IgD-negative memory B cell (primary cell): Measurements from ENCODE around the gene FOXO6. TPM values are rescaled to one million over a fixed set of nuclear protein-coding genes. Genes with fewer than 3 reads are reported as not detected.
A peak's percentile ranks its signal among the peaks of the same experiment; 100 is the strongest.

ENCODE experiments used
- H3K27ac Mint-ChIP-seq, 3 donors: one replicate each; pipeline ENCODE4 v1.8.0; 2020 to 2022; ENCODE audit warnings: mild to moderate bottlenecking in 3 of 3, mixed read lengths in 3 of 3, moderate library complexity in 1 of 3
- H3K27me3 Mint-ChIP-seq: one replicate; pipeline ENCODE4 v1.8.0; 2021; ENCODE audit warnings: mixed read lengths
- H3K36me3 Mint-ChIP-seq: one replicate; pipeline ENCODE4 v1.8.0; 2020; ENCODE audit warnings: mild to moderate bottlenecking, mixed read lengths
- H3K4me1 Mint-ChIP-seq, 3 donors: one replicate each; pipeline ENCODE4 v1.8.0; 2020 to 2022; ENCODE audit warnings: mixed read lengths in 3 of 3, mild to moderate bottlenecking in 1 of 3
- H3K4me3 Mint-ChIP-seq, 4 donors: one replicate each; pipeline ENCODE4 v1.8.0; 2020 to 2022; ENCODE audit warnings: mild to moderate bottlenecking in 4 of 4, mixed read lengths in 4 of 4, moderate library complexity in 3 of 4
- H3K9me3 Mint-ChIP-seq, 3 donors: one replicate each; pipeline ENCODE4 v1.8.0; 2020 to 2021; ENCODE audit warnings: mixed read lengths in 3 of 3, mild to moderate bottlenecking in 1 of 3
- polyA plus RNA-seq: library from polyadenylated mRNA; unstranded; fragments of 300-500 nt; fragmentation: Illumina TruSeq; gene quantifications from one replicate; pipeline ENCODE4 v1.2.3, GENCODE V29; 2021

FOXO6 gene
- polyA plus RNA-seq, 1 donor from 2014 or later = not detected

GRCh38 chr1:41355761-41356160, 5.5 kb upstream of the FOXO6 start:
- Mint-ChIP-seq H3K27me3 (peaks cover 15% of the 10 kb centered on the region), H3K36me3 (no peaks in the 10 kb centered on the region), H3K4me1 (peaks cover 0 to 2% (median 2%) of the 10 kb centered on the region in 3 donors), H3K9me3 (no peaks in the 10 kb centered on the region), H3K4me3 (no peak overlapping the region), H3K27ac (no peak overlapping the region)

- Mint-ChIP-seq H3K27ac (no peak overlapping the region), H3K27me3 (peaks cover 13% of the 10 kb centered on the region), H3K4me3 (no peak overlapping the region), H3K36me3 (no peaks in the 10 kb centered on the region), H3K9me3 (no peaks in the 10 kb centered on the region), H3K4me1 (peaks cover 0 to 2% (median 2%) of the 10 kb centered on the region in 3 donors)
Observed at GRCh38 chr1:41356752-41357151, 4.5 kb upstream of the FOXO6 start.

- Mint-ChIP-seq H3K27me3 (peaks cover 12% of the 10 kb centered on the region), H3K4me3 (peak overlapping the region in 1 of 4 donors; percentile 18), H3K27ac (no peak overlapping the region)
Observed at GRCh38 chr1:41357451-41358101, 3.7 kb upstream of the FOXO6 start.

GRCh38 chr1:41358131-41359021, 2.9 kb upstream of the FOXO6 start:
- Mint-ChIP-seq H3K9me3 (no peaks in the 10 kb centered on the region), H3K4me1 (peaks cover 0 to 2% (median 2%) of the 10 kb centered on the region in 3 donors), H3K27ac (no peak overlapping the region), H3K27me3 (peaks cover 20% of the 10 kb centered on the region), H3K4me3 (peak overlapping the region in 2 of 4 donors; percentile 18 to 48), H3K36me3 (no peaks in the 10 kb centered on the region)

More at GRCh38 chr1:41357451-41358101, 3.7 kb upstream of the FOXO6 start:
- H3K9me3 Mint-ChIP-seq = no peaks in the 10 kb centered on the region
- no peaks in the 10 kb centered on the region for H3K36me3 Mint-ChIP-seq
- peaks cover 0 to 2% (median 2%) of the 10 kb centered on the region in 3 donors for H3K4me1 Mint-ChIP-seq

GRCh38 chr1:41359211-41360073, 1.8 kb upstream of the FOXO6 start:
- peaks cover 22% of the 10 kb centered on the region for H3K27me3 Mint-ChIP-seq
- no peaks in the 10 kb centered on the region for H3K36me3 Mint-ChIP-seq
- H3K4me3 Mint-ChIP-seq = peak overlapping the region in 3 of 4 donors; percentile 35 to 77 (median 73)
- peak overlapping the region; percentile 71 to 92 (median 78) for H3K27ac Mint-ChIP-seq
- peaks cover 0 to 2% (median 2%) of the 10 kb centered on the region in 3 donors for H3K4me1 Mint-ChIP-seq
- H3K9me3 Mint-ChIP-seq = no peaks in the 10 kb centered on the region

GRCh38 chr1:41360074-41360785, 1.0 kb upstream of the FOXO6 start:
- peaks cover 0 to 4% (median 3%) of the 10 kb centered on the region in 3 donors for H3K4me1 Mint-ChIP-seq
- no peaks in the 10 kb centered on the region for H3K9me3 Mint-ChIP-seq
- H3K27ac Mint-ChIP-seq = peak overlapping the region; percentile 78 to 92 (median 87)
- H3K36me3 Mint-ChIP-seq = no peaks in the 10 kb centered on the region
- peaks cover 27% of the 10 kb centered on the region for H3K27me3 Mint-ChIP-seq
- H3K4me3 Mint-ChIP-seq = peak overlapping the region; percentile 73 to 91 (median 78)

GRCh38 chr1:41361495-41362356, 492 bp downstream of the FOXO6 start:
- H3K27me3 Mint-ChIP-seq = peaks cover 32% of the 10 kb centered on the region
- H3K36me3 Mint-ChIP-seq = no peaks in the 10 kb centered on the region
- H3K27ac Mint-ChIP-seq = peak overlapping the region in 1 of 3 donors; percentile 11
- H3K4me1 Mint-ChIP-seq = peaks cover 0 to 4% (median 4%) of the 10 kb centered on the region in 3 donors
- no peaks in the 10 kb centered on the region for H3K9me3 Mint-ChIP-seq
- H3K4me3 Mint-ChIP-seq = peak overlapping the region; percentile 58 to 89 (median 74)

- H3K27me3 Mint-ChIP-seq = peaks cover 37% of the 10 kb centered on the region
Observed at GRCh38 chr1:41362357-41362721, 1.1 kb downstream of the FOXO6 start.

GRCh38 chr1:41362749-41363590, 1.7 kb downstream of the FOXO6 start:
- Mint-ChIP-seq H3K27ac (peak overlapping the region in 1 of 3 donors; percentile 11), H3K9me3 (no peaks in the 10 kb centered on the region), H3K4me3 (peak overlapping the region; percentile 58 to 89 (median 78)), H3K36me3 (peaks cover 2% of the 10 kb centered on the region), H3K4me1 (peaks cover 0 to 6% (median 4%) of the 10 kb centered on the region in 3 donors), H3K27me3 (peaks cover 40% of the 10 kb centered on the region)

More at GRCh38 chr1:41362357-41362721, 1.1 kb downstream of the FOXO6 start:
- Mint-ChIP-seq H3K4me3 (peak overlapping the region; percentile 58 to 89 (median 78)), H3K27ac (peak overlapping the region in 1 of 3 donors; percentile 11), H3K36me3 (no peaks in the 10 kb centered on the region), H3K9me3 (no peaks in the 10 kb centered on the region), H3K4me1 (peaks cover 0 to 6% (median 4%) of the 10 kb centered on the region in 3 donors)

GRCh38 chr1:41363591-41364320, 2.5 kb downstream of the FOXO6 start:
- peak overlapping the region in 2 of 3 donors; percentile 11 to 46 for H3K27ac Mint-ChIP-seq
- H3K27me3 Mint-ChIP-seq = peaks cover 37% of the 10 kb centered on the region
- peak overlapping the region in 3 of 4 donors; percentile 13 to 72 (median 58) for H3K4me3 Mint-ChIP-seq
- peaks cover 0 to 6% (median 4%) of the 10 kb centered on the region in 3 donors for H3K4me1 Mint-ChIP-seq
- H3K36me3 Mint-ChIP-seq = peaks cover 4% of the 10 kb centered on the region
- H3K9me3 Mint-ChIP-seq = no peaks in the 10 kb centered on the region

- peak overlapping the region in 1 of 3 donors; percentile 0 for H3K27ac Mint-ChIP-seq
- no peaks in the 10 kb centered on the region for H3K9me3 Mint-ChIP-seq
- peaks cover 43% of the 10 kb centered on the region for H3K27me3 Mint-ChIP-seq
- peaks cover 4% of the 10 kb centered on the region for H3K36me3 Mint-ChIP-seq
- H3K4me1 Mint-ChIP-seq = peaks cover 0 to 6% (median 4%) of the 10 kb centered on the region in 3 donors
- peak overlapping the region in 2 of 4 donors; percentile 43 to 55 for H3K4me3 Mint-ChIP-seq
Observed at GRCh38 chr1:41364442-41365319, 3.4 kb downstream of the FOXO6 start.
